HL-60 (cell line): Measurements from ENCODE around the gene TUT4.

ENCODE experiments used
- DNase-seq, 2 experiments: peaks; one replicate each; pipeline ENCODE4 v3.0.0-alpha.2; 2010 to 2020; ENCODE audit warnings: low read depth in 1 of 2, low spot score in 1 of 2
- H3K27ac ChIP-seq: fragments of 250-450 bp; sonication (Bioruptor Pico); replicated peaks from 2 replicates; pipeline ENCODE4 v1.5.1; 2020; ENCODE audit warnings: mild to moderate bottlenecking, moderate library complexity
- H3K27me3 ChIP-seq: fragments of 250-450 bp; sonication (Bioruptor Pico); 2 replicates; pipeline ENCODE4 v1.5.1; 2021; ENCODE audit warnings: mild to moderate bottlenecking, moderate library complexity; ENCODE audit not compliant: insufficient read depth, poor library complexity, severe bottlenecking
- H3K4me3 ChIP-seq: replicated peaks from 2 replicates; pipeline ENCODE4 v1.5.1; 2011; ENCODE audit warnings: mild to moderate bottlenecking, control low read depth, low read length; ENCODE audit not compliant: insufficient read depth
- CTCF ChIP-seq: IDR thresholded peaks from one replicate; pipeline ENCODE4 v1.5.1; 2011; ENCODE audit warnings: low read length, control low read depth, inconsistent platforms; ENCODE audit not compliant: insufficient read depth
- GABPA ChIP-seq: IDR thresholded peaks from 2 replicates; pipeline ENCODE4 v1.6.1; 2012; ENCODE audit warnings: low read depth
- POLR2AphosphoS5 ChIP-seq: IDR thresholded peaks from 2 replicates; pipeline ENCODE4 v1.6.1; 2012; ENCODE audit warnings: low read depth
- SPI1 ChIP-seq: IDR thresholded peaks from 2 replicates; pipeline ENCODE4 v1.6.1; 2012; ENCODE audit warnings: low read depth, mild to moderate bottlenecking, borderline replicate concordance
- TF ChIP-seq, protein P1 (sequence below): IDR thresholded peaks from 2 replicates; pipeline ENCODE4 v1.6.1; 2012; ENCODE audit warnings: low read depth; ENCODE audit not compliant: insufficient replicate concordance

Gene TUT4

GRCh38 chr1:52551507-52552235, 1.2 kb downstream of the TUT4 start:
- TF ChIP-seq GABPA (no peak), SPI1 (no peak), POLR2AphosphoS5 (no peak), CTCF (no peak)
- TF ChIP-seq, protein P1, sequence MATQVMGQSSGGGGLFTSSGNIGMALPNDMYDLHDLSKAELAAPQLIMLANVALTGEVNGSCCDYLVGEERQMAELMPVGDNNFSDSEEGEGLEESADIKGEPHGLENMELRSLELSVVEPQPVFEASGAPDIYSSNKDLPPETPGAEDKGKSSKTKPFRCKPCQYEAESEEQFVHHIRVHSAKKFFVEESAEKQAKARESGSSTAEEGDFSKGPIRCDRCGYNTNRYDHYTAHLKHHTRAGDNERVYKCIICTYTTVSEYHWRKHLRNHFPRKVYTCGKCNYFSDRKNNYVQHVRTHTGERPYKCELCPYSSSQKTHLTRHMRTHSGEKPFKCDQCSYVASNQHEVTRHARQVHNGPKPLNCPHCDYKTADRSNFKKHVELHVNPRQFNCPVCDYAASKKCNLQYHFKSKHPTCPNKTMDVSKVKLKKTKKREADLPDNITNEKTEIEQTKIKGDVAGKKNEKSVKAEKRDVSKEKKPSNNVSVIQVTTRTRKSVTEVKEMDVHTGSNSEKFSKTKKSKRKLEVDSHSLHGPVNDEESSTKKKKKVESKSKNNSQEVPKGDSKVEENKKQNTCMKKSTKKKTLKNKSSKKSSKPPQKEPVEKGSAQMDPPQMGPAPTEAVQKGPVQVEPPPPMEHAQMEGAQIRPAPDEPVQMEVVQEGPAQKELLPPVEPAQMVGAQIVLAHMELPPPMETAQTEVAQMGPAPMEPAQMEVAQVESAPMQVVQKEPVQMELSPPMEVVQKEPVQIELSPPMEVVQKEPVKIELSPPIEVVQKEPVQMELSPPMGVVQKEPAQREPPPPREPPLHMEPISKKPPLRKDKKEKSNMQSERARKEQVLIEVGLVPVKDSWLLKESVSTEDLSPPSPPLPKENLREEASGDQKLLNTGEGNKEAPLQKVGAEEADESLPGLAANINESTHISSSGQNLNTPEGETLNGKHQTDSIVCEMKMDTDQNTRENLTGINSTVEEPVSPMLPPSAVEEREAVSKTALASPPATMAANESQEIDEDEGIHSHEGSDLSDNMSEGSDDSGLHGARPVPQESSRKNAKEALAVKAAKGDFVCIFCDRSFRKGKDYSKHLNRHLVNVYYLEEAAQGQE, result no peak
- Histone ChIP-seq H3K27ac (peak overlapping the region; percentile 81), H3K27me3 (no peaks in the 10 kb centered on the region), H3K4me3 (peak overlapping the region; percentile 87)
- no peak for DNase-seq

DNA sequence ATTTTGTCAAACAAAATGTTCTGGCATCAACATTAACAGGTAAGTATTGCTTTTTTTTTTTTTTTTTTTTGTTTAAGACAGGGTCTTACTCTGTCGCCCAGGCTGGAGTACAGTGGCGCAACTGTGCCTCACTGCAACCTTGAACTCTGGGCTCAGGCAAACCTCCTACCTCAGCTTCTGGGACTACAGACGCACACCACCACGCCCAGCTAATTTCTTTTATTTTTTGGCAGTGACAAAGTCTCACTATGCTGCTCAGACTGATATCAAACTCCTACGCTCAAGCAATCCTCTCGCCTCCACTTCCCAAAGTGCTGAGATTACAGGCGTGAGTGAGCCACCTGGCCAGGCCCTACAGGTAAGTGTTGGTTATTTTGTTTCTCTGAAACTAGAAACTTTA, 2.4 kb downstream of the TUT4 start:
- H3K27me3 ChIP-seq, result no peaks in the 10 kb centered on the region
- DNase-seq, result no peak
- no peak overlapping the region for H3K4me3 ChIP-seq
- TF ChIP-seq CTCF (no peak), POLR2AphosphoS5 (no peak), GABPA (no peak), SPI1 (no peak)
- TF ChIP-seq, protein P1, result no peak
- no peak overlapping the region for H3K27ac ChIP-seq

- H3K27ac ChIP-seq, result no peak overlapping the region
- TF ChIP-seq POLR2AphosphoS5, result no peak
- no peak for TF ChIP-seq CTCF
- TF ChIP-seq GABPA, result no peak
- TF ChIP-seq SPI1, result no peak
- TF ChIP-seq, protein P1, result no peak
- no peaks in the 10 kb centered on the region for H3K27me3 ChIP-seq
- no peak for DNase-seq
- H3K4me3 ChIP-seq, result no peak overlapping the region
These were observed 3.6 kb downstream of the TUT4 start for GRCh38 chr1:52549267-52549666.
